Activated CD8-positive, alpha-beta memory T cell treated with anti-CD3 and anti-CD28 coated beads for 1 hour (primary cell): Measurements from ENCODE around the gene GRAP.
"Not testable (repeated sequence)": the region's sequence is repeated elsewhere in the genome, so short reads cannot be mapped to it uniquely, and the experiment has no call there.

Source experiments
- DNase-seq, 2 donors: peaks; one replicate each; pipeline ENCODE4 v3.0.0-alpha.2; 2020; ENCODE audit warnings: low read depth in 1 of 2; ENCODE audit errors: extremely low read depth in 1 of 2

Gene GRAP

GRCh38 chr17:19046782-19047375 lies at the start of gene GRAP:
TSS of gene GRAP (minus strand) at chr17:19046957. CDS start at chr17:19046926, 31 bp downstream.
- not testable (repeated sequence) for DNase-seq

GRCh38 chr17:19093684-19094438 lies 47.1 kb upstream of the GRAP start:
- DNase-seq = not testable (repeated sequence)

- DNase-seq = not testable (repeated sequence)
Observed at GRCh38 chr17:19092737-19093683, 46.3 kb upstream of the GRAP start.

- not testable (repeated sequence) for DNase-seq
Observed at GRCh38 chr17:19090058-19090772, 43.5 kb upstream of the GRAP start.

- DNase-seq = not testable (repeated sequence)
Observed at GRCh38 chr17:19088804-19089685, 42.3 kb upstream of the GRAP start.

- not testable (repeated sequence) for DNase-seq
Observed at GRCh38 chr17:19077386-19077785, 30.6 kb upstream of the GRAP start.

GRCh38 chr17:19076398-19077192 lies 29.8 kb upstream of the GRAP start:
- DNase-seq = not testable (repeated sequence)

GRCh38 chr17:19070318-19071168 lies 23.8 kb upstream of the GRAP start:
- not testable (repeated sequence) for DNase-seq

GRCh38 chr17:19064378-19064777 lies 17.6 kb upstream of the GRAP start:
- DNase-seq = not testable (repeated sequence)

- DNase-seq = peak; percentile 55 to 58
Observed at GRCh38 chr17:19063326-19063956, 16.7 kb upstream of the GRAP start.

GRCh38 chr17:19062718-19063325 lies 16.1 kb upstream of the GRAP start:
- DNase-seq = not testable (repeated sequence)

GRCh38 chr17:19062009-19062717 lies 15.4 kb upstream of the GRAP start:
- peak in 1 of 2 donors; percentile 49 for DNase-seq

GRCh38 chr17:19055447-19055846 lies 8.7 kb upstream of the GRAP start:
- DNase-seq = not testable (repeated sequence)

GRCh38 chr17:19048826-19049225 lies 2.1 kb upstream of the GRAP start:
- not testable (repeated sequence) for DNase-seq

GRCh38 chr17:19047510-19047909 lies 753 bp upstream of the GRAP start:
- not testable (repeated sequence) for DNase-seq

- DNase-seq = not testable (repeated sequence)
Observed at GRCh38 chr17:19044643-19045042, 2.1 kb downstream of the GRAP start.
